ENCODE data around the gene CD80. TPM values are rescaled to one million over a fixed set of nuclear protein-coding genes. Genes with fewer than 3 reads are reported as not detected.
"Not testable (repeated sequence)": the region's sequence is repeated elsewhere in the genome, so short reads cannot be mapped to it uniquely, and the experiment has no call there.

CD80 gene
- total and polyA plus RNA-seq, 9 donors: 0.07 to 0.73 (median 0.26) TPM; not detected in 1

- Histone ChIP-seq H3K4me1 (ENCODE audit: insufficient read depth) (no peaks in the 10 kb centered on the region), H3K9me3 (no peaks in the 10 kb centered on the region), H3K27me3 (no peaks in the 10 kb centered on the region), H3K27ac (no peak overlapping the region), H3K36me3 (no peaks in the 10 kb centered on the region), H3K4me3 (no peak overlapping the region)
- 89 to 92% (median 92%) methylated on average over 4 of the region's 4 CpGs for WGBS, 3 donors
- TF ChIP-seq EP300 (IDR thresholded peaks at IDR 0.05) (no peak), POLR2A (IDR thresholded peaks at IDR 0.05) (no peak), CTCF (IDR thresholded peaks at IDR 0.05) (no peak)
- no peak for DNase-seq
- intact Hi-C loops (cut with DNase I): no loop called here
These were observed 9.7 kb upstream of the CD80 start for GRCh38 chr3:119569156-119569555.

GRCh38 chr3:119563334-119563733 lies 3.9 kb upstream of the CD80 start:
- H3K27me3 ChIP-seq; H3K27ac ChIP-seq; H3K4me3 ChIP-seq; H3K9me3 ChIP-seq; intact Hi-C loops (cut with DNase I); DNase-seq; H3K36me3 ChIP-seq; H3K4me1 ChIP-seq (ENCODE audit: insufficient read depth): not testable (repeated sequence)
- WGBS, 3 donors: 90 to 94% (median 90%) methylated on average over 2 of the region's 2 CpGs

GRCh38 chr3:119562307-119562961 lies 3.0 kb upstream of the CD80 start:
- no peak for DNase-seq
- intact Hi-C loops (cut with DNase I): no loop called here
- H3K36me3 ChIP-seq: no peaks in the 10 kb centered on the region
- 61 to 66% (median 65%) methylated on average over 6 of the region's 6 CpGs for WGBS, 3 donors
- no peaks in the 10 kb centered on the region for H3K9me3 ChIP-seq
- no peaks in the 10 kb centered on the region for H3K27me3 ChIP-seq
- no peak overlapping the region for H3K4me3 ChIP-seq
- TF ChIP-seq POLR2A (IDR thresholded peaks at IDR 0.05) (no peak), EP300 (IDR thresholded peaks at IDR 0.05) (no peak), CTCF (IDR thresholded peaks at IDR 0.05) (no peak)
- no peak overlapping the region for H3K27ac ChIP-seq
- no peaks in the 10 kb centered on the region for H3K4me1 ChIP-seq (ENCODE audit: insufficient read depth)

GRCh38 chr3:119560160-119560559 lies 746 bp upstream of the CD80 start:
- no peak for DNase-seq
- H3K9me3 ChIP-seq: no peaks in the 10 kb centered on the region
- no peak for TF ChIP-seq POLR2A (IDR thresholded peaks at IDR 0.05)
- TF ChIP-seq EP300 (IDR thresholded peaks at IDR 0.05): no peak
- TF ChIP-seq CTCF (IDR thresholded peaks at IDR 0.05): no peak
- no peaks in the 10 kb centered on the region for H3K27me3 ChIP-seq
- no peaks in the 10 kb centered on the region for H3K36me3 ChIP-seq
- WGBS, 3 donors: 71 to 92% (median 80%) methylated on average over 5 of the region's 5 CpGs
- H3K27ac ChIP-seq: no peak overlapping the region
- H3K4me3 ChIP-seq: no peak overlapping the region
- H3K4me1 ChIP-seq (ENCODE audit: insufficient read depth): no peaks in the 10 kb centered on the region
- intact Hi-C loops (cut with DNase I): no loop called here

GRCh38 chr3:119558626-119559317 lies 642 bp downstream of the CD80 start:
- intact Hi-C loops (cut with DNase I): no loop called here
- H3K27ac ChIP-seq: no peak overlapping the region
- no peaks in the 10 kb centered on the region for H3K27me3 ChIP-seq
- H3K4me1 ChIP-seq (ENCODE audit: insufficient read depth): no peaks in the 10 kb centered on the region
- DNase-seq: no peak
- H3K36me3 ChIP-seq: no peaks in the 10 kb centered on the region
- H3K4me3 ChIP-seq: no peak overlapping the region
- H3K9me3 ChIP-seq: no peaks in the 10 kb centered on the region
- TF ChIP-seq CTCF (IDR thresholded peaks at IDR 0.05) (no peak), EP300 (IDR thresholded peaks at IDR 0.05) (no peak), POLR2A (IDR thresholded peaks at IDR 0.05) (no peak)
- 94 to 96% (median 95%) methylated on average over 9 of the region's 9 CpGs for WGBS, 3 donors

Data from ovary (tissue), 9 donors.